ENCODE results near the gene P2RX3.
"Not testable (repeated sequence)": the region's sequence is repeated elsewhere in the genome, so short reads cannot be mapped to it uniquely, and the experiment has no call there.

P2RX3 gene

DNA sequence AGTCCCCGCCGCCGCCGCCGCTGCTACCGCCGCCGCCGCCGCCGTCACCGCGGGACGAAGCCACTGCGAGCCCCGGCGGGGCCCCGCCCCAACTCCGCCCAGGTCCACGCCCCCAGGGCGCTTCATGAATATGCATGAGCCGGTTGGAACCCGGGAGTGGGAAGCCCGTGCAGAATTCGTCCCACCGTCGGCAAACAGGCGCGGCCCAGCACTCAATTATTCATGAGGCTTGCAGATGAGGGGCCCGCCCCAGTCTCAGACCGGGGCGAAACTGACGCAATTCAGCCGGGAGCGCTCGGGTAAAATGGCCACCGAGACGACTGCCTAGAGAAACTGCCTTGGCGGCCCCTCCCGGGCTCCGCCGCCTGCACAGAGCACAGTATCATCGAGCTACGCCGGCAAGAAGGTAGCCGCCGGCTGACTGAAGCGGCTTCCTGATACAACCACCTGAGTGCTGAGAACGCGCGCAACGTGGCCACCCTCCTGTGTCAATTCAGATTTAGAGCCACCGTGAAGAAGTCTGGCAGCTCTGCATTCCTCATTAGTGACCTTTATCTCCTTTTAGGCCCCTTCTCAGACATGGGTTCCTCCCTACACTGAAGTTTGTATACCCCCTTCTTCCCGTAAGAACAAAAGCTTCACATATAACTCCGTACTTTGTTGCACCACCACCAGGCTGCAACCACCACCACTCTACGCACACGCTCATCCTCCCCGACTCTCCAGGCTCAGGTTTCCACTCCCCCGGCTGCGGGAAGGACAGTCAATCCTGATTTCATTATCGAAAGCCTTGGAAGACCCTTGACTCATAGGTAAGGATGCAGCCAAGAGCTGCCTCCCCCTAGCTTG is 13.0 kb upstream of the P2RX3 start, which contains the start of gene TNKS1BP1:
TNKS1BP1 (minus strand) TSS at position 67 of the 849 bp plus-strand sequence. CDS start 3,067 bp downstream, outside the sequence.
- Histone ChIP-seq H3K9ac (ENCODE audit: low read depth, low read length) (peak within 1 kb of the TSS; percentile 94), H3K9me3 (ENCODE audit: control insufficient read depth, insufficient read depth, low read length) (no peaks in the 10 kb centered on the region), H3K4me1 (ENCODE audit: insufficient read depth, low read length) (peaks cover 26% of the 10 kb centered on the region), H3K36me3 (ENCODE audit: insufficient read depth, low read length) (peaks cover 25% of the 10 kb centered on the region)

DNA sequence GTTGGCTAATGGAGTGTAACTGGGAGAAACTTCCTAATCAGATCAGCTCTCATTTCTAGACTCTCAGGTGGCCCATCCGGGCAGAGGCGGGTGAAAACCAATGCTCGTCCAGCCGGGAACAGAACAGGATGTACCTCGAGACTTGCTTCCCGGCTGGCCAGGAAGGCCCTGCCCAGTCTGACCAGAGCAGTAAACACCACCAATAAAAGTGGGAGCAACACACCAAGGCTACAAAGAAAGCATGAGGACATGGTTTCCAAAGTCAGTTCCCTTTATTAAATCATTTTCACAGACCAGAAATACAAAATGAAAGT is 12.5 kb upstream of the P2RX3 start:
- H3K4me1 ChIP-seq (ENCODE audit: insufficient read depth, low read length): peaks cover 26% of the 10 kb centered on the region
- no peaks in the 10 kb centered on the region for H3K9me3 ChIP-seq (ENCODE audit: control insufficient read depth, insufficient read depth, low read length)
- H3K36me3 ChIP-seq (ENCODE audit: insufficient read depth, low read length): peaks cover 27% of the 10 kb centered on the region
- H3K9ac ChIP-seq (ENCODE audit: low read depth, low read length): peak overlapping the region; percentile 84

- peaks cover 39% of the 10 kb centered on the region for H3K36me3 ChIP-seq (ENCODE audit: insufficient read depth, low read length)
These were observed 10.4 kb upstream of the P2RX3 start for GRCh38 chr11:57327721-57328120.

GRCh38 chr11:57330029-57330428 is 8.1 kb upstream of the P2RX3 start:
- Histone ChIP-seq H3K9me3 (ENCODE audit: control insufficient read depth, insufficient read depth, low read length) (no peaks in the 10 kb centered on the region), H3K36me3 (ENCODE audit: insufficient read depth, low read length) (peaks cover 49% of the 10 kb centered on the region), H3K4me1 (ENCODE audit: insufficient read depth, low read length) (peaks cover 16% of the 10 kb centered on the region; the same call in 1 of the 2 replicates), H3K9ac (ENCODE audit: low read depth, low read length) (no peak overlapping the region)

More at GRCh38 chr11:57327721-57328120, 10.4 kb upstream of the P2RX3 start:
- H3K9ac ChIP-seq (ENCODE audit: low read depth, low read length): no peak overlapping the region
- no peaks in the 10 kb centered on the region for H3K9me3 ChIP-seq (ENCODE audit: control insufficient read depth, insufficient read depth, low read length)
- H3K4me1 ChIP-seq (ENCODE audit: insufficient read depth, low read length): peaks cover 13% of the 10 kb centered on the region

- H3K9ac ChIP-seq (ENCODE audit: low read depth, low read length): no peak overlapping the region
- H3K9me3 ChIP-seq (ENCODE audit: control insufficient read depth, insufficient read depth, low read length): no peaks in the 10 kb centered on the region
- peaks cover 49% of the 10 kb centered on the region for H3K36me3 ChIP-seq (ENCODE audit: insufficient read depth, low read length)
- H3K4me1 ChIP-seq (ENCODE audit: insufficient read depth, low read length): peaks cover 9% of the 10 kb centered on the region; the same call in 1 of the 2 replicates
These were observed 6.4 kb upstream of the P2RX3 start for GRCh38 chr11:57331720-57332119.

- H3K36me3 ChIP-seq (ENCODE audit: insufficient read depth, low read length): peaks cover 39% of the 10 kb centered on the region
These were observed 5.3 kb upstream of the P2RX3 start for GRCh38 chr11:57332694-57333440.

GRCh38 chr11:57335023-57335342 is 3.2 kb upstream of the P2RX3 start:
- Histone ChIP-seq H3K9ac (ENCODE audit: low read depth, low read length) (peak overlapping the region; percentile 65), H3K9me3 (ENCODE audit: control insufficient read depth, insufficient read depth, low read length) (no peaks in the 10 kb centered on the region), H3K4me1 (ENCODE audit: insufficient read depth, low read length) (peaks cover 19% of the 10 kb centered on the region), H3K36me3 (ENCODE audit: insufficient read depth, low read length) (peaks cover 23% of the 10 kb centered on the region)

More at GRCh38 chr11:57332694-57333440, 5.3 kb upstream of the P2RX3 start:
- peaks cover 9% of the 10 kb centered on the region; the same call in 1 of the 2 replicates for H3K4me1 ChIP-seq (ENCODE audit: insufficient read depth, low read length)
- no peaks in the 10 kb centered on the region for H3K9me3 ChIP-seq (ENCODE audit: control insufficient read depth, insufficient read depth, low read length)
- no peak overlapping the region for H3K9ac ChIP-seq (ENCODE audit: low read depth, low read length)

DNA sequence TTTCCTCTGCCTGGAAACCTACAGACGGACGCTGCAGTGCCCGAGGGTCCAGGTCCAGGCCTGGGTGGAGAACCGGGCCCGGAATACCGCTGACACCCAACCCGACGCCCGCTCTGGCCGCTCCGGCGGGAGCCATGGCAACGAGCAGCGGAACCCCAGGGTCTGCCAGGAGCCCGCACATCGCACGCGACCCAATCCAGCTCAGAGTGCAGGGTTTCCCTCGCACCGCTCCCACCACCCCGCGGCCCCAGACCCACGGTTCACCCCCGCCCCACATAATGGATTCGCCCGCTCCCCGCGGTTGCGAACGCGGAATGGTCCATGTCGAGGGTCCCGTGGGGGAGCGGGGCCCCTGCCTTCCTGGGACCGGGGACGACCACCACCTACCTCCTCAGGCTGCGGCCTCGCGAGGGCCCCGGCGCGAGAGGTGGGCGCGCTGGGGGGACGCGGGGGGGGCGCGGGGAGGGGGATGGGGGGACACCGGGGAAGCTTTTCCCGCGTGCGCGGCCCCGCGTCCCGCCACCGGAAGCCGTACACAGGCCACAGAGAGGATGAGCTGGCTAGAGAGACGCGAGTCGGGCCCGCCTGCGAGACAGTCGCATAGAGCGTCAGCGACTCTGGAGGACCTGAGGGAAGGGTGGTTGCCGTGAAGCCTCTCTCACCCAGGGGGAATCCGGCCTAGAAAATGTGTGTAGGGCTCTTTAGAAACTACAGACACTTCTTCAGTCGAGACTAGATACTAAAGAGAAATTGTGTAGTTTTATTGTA is 2.6 kb upstream of the P2RX3 start, which contains the start of gene SSRP1:
SSRP1 (minus strand) TSS at position 550 of the 768 bp plus-strand sequence. CDS start 771 bp downstream, outside the sequence.
- H3K9ac ChIP-seq (ENCODE audit: low read depth, low read length): peak within 1 kb of the TSS; percentile 65
- peaks cover 21% of the 10 kb centered on the region for H3K4me1 ChIP-seq (ENCODE audit: insufficient read depth, low read length)
- no peaks in the 10 kb centered on the region for H3K9me3 ChIP-seq (ENCODE audit: control insufficient read depth, insufficient read depth, low read length)
- peaks cover 22% of the 10 kb centered on the region for H3K36me3 ChIP-seq (ENCODE audit: insufficient read depth, low read length)

- H3K9me3 ChIP-seq (ENCODE audit: control insufficient read depth, insufficient read depth, low read length): no peaks in the 10 kb centered on the region
- peaks cover 21% of the 10 kb centered on the region for H3K4me1 ChIP-seq (ENCODE audit: insufficient read depth, low read length)
- H3K36me3 ChIP-seq (ENCODE audit: insufficient read depth, low read length): peaks cover 17% of the 10 kb centered on the region
- peak overlapping the region; percentile 40 for H3K9ac ChIP-seq (ENCODE audit: low read depth, low read length)
These were observed 2.0 kb upstream of the P2RX3 start for GRCh38 chr11:57336111-57336666.

- peaks cover 12% of the 10 kb centered on the region for H3K36me3 ChIP-seq (ENCODE audit: insufficient read depth, low read length)
- not testable (repeated sequence) for H3K9ac ChIP-seq (ENCODE audit: low read depth, low read length); H3K9me3 ChIP-seq (ENCODE audit: control insufficient read depth, insufficient read depth, low read length)
- peaks cover 21% of the 10 kb centered on the region for H3K4me1 ChIP-seq (ENCODE audit: insufficient read depth, low read length)
These were observed 1.3 kb upstream of the P2RX3 start for GRCh38 chr11:57336856-57337255.

- H3K9ac ChIP-seq (ENCODE audit: low read depth, low read length): no peak overlapping the region
- no peaks in the 10 kb centered on the region for H3K9me3 ChIP-seq (ENCODE audit: control insufficient read depth, insufficient read depth, low read length)
- peaks cover 27% of the 10 kb centered on the region for H3K4me1 ChIP-seq (ENCODE audit: insufficient read depth, low read length)
- no peaks in the 10 kb centered on the region for H3K36me3 ChIP-seq (ENCODE audit: insufficient read depth, low read length)
These were observed 1.2 kb downstream of the P2RX3 start for GRCh38 chr11:57339328-57339727.

- peaks cover 22% of the 10 kb centered on the region for H3K4me1 ChIP-seq (ENCODE audit: insufficient read depth, low read length)
These were observed 2.0 kb downstream of the P2RX3 start for GRCh38 chr11:57340039-57340615.

DNA sequence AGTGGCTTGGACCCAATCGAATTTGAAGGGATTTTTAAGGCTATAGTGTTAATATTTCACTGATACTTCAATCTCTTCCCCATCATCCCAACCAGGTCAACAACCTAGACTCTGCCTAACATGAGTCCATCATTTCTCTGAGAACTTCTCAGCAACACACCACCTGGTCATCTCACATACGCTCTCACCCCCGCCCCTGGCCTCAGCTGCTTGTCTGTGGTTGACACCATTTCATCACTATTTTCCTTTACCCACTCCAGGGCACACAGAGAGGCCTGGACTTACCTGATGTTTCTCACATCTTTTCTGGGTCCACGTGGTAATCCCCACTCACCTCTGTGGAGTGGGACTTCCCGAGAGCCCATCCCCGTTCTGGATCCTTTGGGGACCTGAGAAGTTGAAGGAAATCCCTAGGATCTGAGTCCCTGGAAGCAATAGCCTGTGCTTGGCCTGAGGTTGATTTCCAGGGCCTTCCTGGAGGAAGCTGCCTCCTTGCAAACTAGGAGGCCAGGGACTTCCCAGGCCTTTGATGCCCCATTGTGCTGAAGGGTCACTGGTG is 3.2 kb downstream of the P2RX3 start:
- no peaks in the 10 kb centered on the region for H3K9me3 ChIP-seq (ENCODE audit: control insufficient read depth, insufficient read depth, low read length)

More at GRCh38 chr11:57340039-57340615, 2.0 kb downstream of the P2RX3 start:
- H3K9me3 ChIP-seq (ENCODE audit: control insufficient read depth, insufficient read depth, low read length): no peaks in the 10 kb centered on the region
- no peaks in the 10 kb centered on the region for H3K36me3 ChIP-seq (ENCODE audit: insufficient read depth, low read length)
- no peak overlapping the region for H3K9ac ChIP-seq (ENCODE audit: low read depth, low read length)

More for the DNA sequence above, 3.2 kb downstream of the P2RX3 start:
- no peaks in the 10 kb centered on the region for H3K36me3 ChIP-seq (ENCODE audit: insufficient read depth, low read length)
- H3K9ac ChIP-seq (ENCODE audit: low read depth, low read length): no peak overlapping the region
- H3K4me1 ChIP-seq (ENCODE audit: insufficient read depth, low read length): peaks cover 22% of the 10 kb centered on the region
